VCaP (cell line): ENCODE data around the gene ITGAE.
"Not testable (repeated sequence)": the region's sequence is repeated elsewhere in the genome, so short reads cannot be mapped to it uniquely, and the experiment has no call there.

Source experiments
- H3K27ac ChIP-seq: fragments of 450-650 bp; 2 replicates; pipeline ENCODE4 v1.5.1; 2017
- TF ChIP-seq, protein P1 (sequence below): fragments of 450-650 bp; conservative IDR thresholded peaks from 2 replicates; pipeline ENCODE4 v1.5.1; 2017; ENCODE audit warnings: mild to moderate bottlenecking, moderate library complexity

Gene ITGAE

GRCh38 chr17:3730881-3731429 is 70.0 kb downstream of the ITGAE start:
- TF ChIP-seq, protein P1, sequence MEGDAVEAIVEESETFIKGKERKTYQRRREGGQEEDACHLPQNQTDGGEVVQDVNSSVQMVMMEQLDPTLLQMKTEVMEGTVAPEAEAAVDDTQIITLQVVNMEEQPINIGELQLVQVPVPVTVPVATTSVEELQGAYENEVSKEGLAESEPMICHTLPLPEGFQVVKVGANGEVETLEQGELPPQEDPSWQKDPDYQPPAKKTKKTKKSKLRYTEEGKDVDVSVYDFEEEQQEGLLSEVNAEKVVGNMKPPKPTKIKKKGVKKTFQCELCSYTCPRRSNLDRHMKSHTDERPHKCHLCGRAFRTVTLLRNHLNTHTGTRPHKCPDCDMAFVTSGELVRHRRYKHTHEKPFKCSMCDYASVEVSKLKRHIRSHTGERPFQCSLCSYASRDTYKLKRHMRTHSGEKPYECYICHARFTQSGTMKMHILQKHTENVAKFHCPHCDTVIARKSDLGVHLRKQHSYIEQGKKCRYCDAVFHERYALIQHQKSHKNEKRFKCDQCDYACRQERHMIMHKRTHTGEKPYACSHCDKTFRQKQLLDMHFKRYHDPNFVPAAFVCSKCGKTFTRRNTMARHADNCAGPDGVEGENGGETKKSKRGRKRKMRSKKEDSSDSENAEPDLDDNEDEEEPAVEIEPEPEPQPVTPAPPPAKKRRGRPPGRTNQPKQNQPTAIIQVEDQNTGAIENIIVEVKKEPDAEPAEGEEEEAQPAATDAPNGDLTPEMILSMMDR: no peak
- H3K27ac ChIP-seq: no peak overlapping the region

GRCh38 chr17:3729881-3730280 is 71.1 kb downstream of the ITGAE start:
- TF ChIP-seq, protein P1: no peak

DNA sequence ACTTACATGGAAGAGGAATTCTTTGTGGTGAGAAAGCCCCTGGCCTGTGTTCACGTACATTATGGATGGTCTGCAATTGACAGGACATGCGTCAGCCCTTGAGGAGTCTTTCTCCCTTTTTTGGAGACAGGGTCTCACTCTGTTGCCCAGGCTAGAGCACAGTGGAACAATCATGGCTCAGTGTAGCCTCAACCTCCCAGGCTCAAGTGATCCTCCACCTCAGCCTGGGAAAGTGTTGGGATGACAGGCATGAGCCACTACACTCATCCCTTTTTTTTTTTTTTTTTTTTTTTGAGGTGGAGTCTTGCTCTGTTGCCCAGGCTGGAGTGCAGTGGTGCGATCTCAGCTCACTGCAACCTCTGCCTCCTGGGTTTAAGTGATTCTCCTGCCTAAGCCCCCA is 72.9 kb downstream of the ITGAE start:
- H3K27ac ChIP-seq: not testable (repeated sequence)

More at GRCh38 chr17:3729881-3730280, 71.1 kb downstream of the ITGAE start:
- no peak overlapping the region for H3K27ac ChIP-seq

DNA sequence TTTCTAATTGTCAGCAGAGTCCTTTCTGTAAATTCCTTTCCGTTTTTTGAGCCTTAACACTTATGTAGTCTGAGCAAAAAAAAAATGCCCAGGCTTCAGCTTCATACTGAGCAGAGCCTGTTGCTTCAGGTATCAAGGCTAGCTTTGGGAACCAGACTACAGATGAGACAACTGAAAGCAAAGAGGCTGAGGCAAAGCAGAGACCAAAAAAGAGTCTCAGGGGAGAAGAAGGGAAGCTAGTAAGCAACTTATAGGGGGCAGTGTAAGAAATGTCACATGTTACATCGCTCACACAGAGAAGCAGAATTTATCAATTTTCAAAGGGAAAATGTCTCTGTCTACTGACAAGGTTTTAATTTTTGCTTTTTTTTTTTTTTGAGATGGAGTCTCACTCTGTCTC is 73.9 kb downstream of the ITGAE start:
- TF ChIP-seq, protein P1: no peak
- no peak overlapping the region for H3K27ac ChIP-seq

DNA sequence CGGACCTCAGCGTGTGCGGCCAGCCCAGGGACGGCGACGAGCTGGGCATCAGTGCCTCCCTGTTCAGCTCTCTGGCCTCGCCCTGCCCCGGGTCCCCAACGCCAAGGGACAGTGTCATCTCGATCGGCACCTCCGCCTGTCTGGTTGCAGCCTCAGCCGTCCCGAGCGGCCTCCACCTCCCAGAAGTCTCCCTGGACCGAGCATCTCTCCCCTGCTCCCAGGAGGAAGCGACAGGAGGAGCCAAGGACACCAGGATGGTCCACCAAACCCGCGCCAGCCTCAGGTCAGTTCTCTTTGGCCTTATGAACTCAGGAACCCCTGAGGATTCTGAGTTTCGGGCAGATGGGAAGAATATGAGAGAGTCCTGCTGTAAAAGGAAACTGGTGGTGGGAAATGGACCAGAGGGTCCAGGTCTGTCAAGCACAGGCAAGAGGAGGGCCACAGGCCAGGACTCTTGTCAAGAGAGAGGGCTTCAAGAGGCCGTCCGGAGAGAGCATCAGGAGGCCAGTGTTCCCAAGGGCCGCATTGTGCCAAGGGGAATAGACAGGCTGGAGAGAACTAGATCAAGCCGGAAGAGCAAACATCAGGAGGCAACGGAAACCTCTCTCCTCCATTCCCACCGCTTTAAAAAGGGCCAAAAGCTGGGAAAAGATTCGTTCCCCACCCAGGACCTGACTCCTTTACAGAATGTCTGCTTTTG is 76.5 kb downstream of the ITGAE start:
- peak overlapping the region; percentile 94 for H3K27ac ChIP-seq
- TF ChIP-seq, protein P1: no peak

GRCh38 chr17:3723556-3724377 is 77.2 kb downstream of the ITGAE start, which contains the start of gene HASPIN:
TSS of gene HASPIN (plus strand) at chr17:3723903. CDS start at chr17:3723936, 33 bp downstream.
- H3K27ac ChIP-seq: peak within 1 kb of the TSS; percentile 94
- TF ChIP-seq, protein P1: no peak

DNA sequence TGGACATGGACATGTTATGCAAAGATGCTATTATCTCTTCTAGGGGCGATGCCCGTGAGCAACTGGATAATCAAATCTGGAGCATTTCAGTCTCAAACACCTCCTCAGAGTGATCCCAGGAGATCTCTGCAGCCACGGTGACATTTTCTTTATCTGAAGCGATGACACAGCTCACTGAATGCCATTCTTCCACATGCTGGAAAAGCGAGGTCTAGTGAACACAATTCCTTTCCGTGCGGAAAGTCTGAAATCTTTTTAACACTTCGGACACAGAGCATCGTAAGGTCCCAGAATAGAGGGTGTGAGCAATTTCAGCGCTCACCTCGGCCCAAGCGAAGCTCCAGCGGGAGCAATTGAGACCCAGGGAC is 77.8 kb downstream of the ITGAE start:
- H3K27ac ChIP-seq: peak overlapping the region; percentile 94
- TF ChIP-seq, protein P1: 0 out of 2 replicates have a peak, but pooled peaks have one; percentile 30
